MM.1S (cell line): ENCODE results near the gene CEP63.

Source experiments
- DNase-seq: peaks from one replicate; pipeline ENCODE4 v3.0.0-alpha.2; 2015
- H2AFZ ChIP-seq: fragments of 300-600 bp; sonication (generic); 2 replicates; pipeline ENCODE4 v1.6.0; 2016; ENCODE audit warnings: antibody characterized with exemption, low read length
- H3F3A ChIP-seq: fragments of 300-600 bp; sonication (generic); 2 replicates; pipeline ENCODE4 v1.6.1; 2016; ENCODE audit warnings: mild to moderate bottlenecking, antibody characterized with exemption, low read length, moderate library complexity, mixed read lengths; ENCODE audit not compliant: insufficient read depth
- H3K27ac ChIP-seq: fragments of 300-600 bp; sonication (generic); 2 replicates; pipeline ENCODE4 v1.5.1; 2016; ENCODE audit warnings: mild to moderate bottlenecking, low read length
- H3K27me3 ChIP-seq: fragments of 300-600 bp; sonication (generic); replicated peaks from 2 replicates; pipeline ENCODE4 v1.6.0; 2016; ENCODE audit warnings: low read length; ENCODE audit not compliant: insufficient read depth
- H3K36me3 ChIP-seq: fragments of 300-600 bp; sonication (generic); replicated peaks from 2 replicates; pipeline ENCODE4 v1.6.1; 2016; ENCODE audit warnings: mild to moderate bottlenecking, low read length, mixed read lengths; ENCODE audit not compliant: insufficient read depth
- H3K4me1 ChIP-seq: fragments of 300-600 bp; sonication (generic); 2 replicates; pipeline ENCODE4 v1.6.1; 2016; ENCODE audit warnings: low read length, mixed read lengths
- H3K4me2 ChIP-seq: fragments of 300-600 bp; sonication (generic); 2 replicates; pipeline ENCODE4 v1.6.0; 2016; ENCODE audit warnings: low read depth, low read length
- H3K4me3 ChIP-seq: fragments of 300-600 bp; sonication (generic); 2 replicates; pipeline ENCODE4 v1.5.1; 2016; ENCODE audit warnings: low read length, mixed read lengths
- H3K79me2 ChIP-seq: fragments of 300-600 bp; sonication (generic); 2 replicates; pipeline ENCODE4 v1.6.1; 2016; ENCODE audit warnings: mixed run types, low read length, mixed read lengths
- H3K9ac ChIP-seq: fragments of 300-600 bp; sonication (generic); 2 replicates; pipeline ENCODE4 v1.6.1; 2016; ENCODE audit warnings: low read length, mixed read lengths
- H3K9me2 ChIP-seq: fragments of 300-600 bp; sonication (generic); replicated peaks from 2 replicates; pipeline ENCODE4 v1.6.1; 2016; ENCODE audit warnings: mild to moderate bottlenecking, low read length, mixed read lengths; ENCODE audit not compliant: insufficient read depth
- H3K9me3 ChIP-seq: fragments of 300-600 bp; sonication (generic); replicated peaks from 2 replicates; pipeline ENCODE4 v1.6.1; 2016; ENCODE audit warnings: mild to moderate bottlenecking, low read length, mixed read lengths; ENCODE audit not compliant: insufficient read depth
- H4K20me1 ChIP-seq: fragments of 300-600 bp; sonication (generic); 2 replicates; pipeline ENCODE4 v1.6.1; 2016; ENCODE audit warnings: mild to moderate bottlenecking, low read length, moderate library complexity, mixed read lengths; ENCODE audit not compliant: insufficient read depth
- EZH2 ChIP-seq: fragments of 300-600 bp; sonication (generic); optimal IDR thresholded peaks from 2 replicates; pipeline ENCODE3; 2017; ENCODE audit warnings: low read depth, mild to moderate bottlenecking, antibody characterized with exemption, low read length, mixed read lengths
- EZH2phosphoT487 ChIP-seq: fragments of 300-600 bp; sonication (generic); IDR thresholded peaks from 2 replicates; pipeline ENCODE4 v1.6.1; 2018; ENCODE audit warnings: antibody characterized with exemption, low read length
- TF ChIP-seq, protein P1 (sequence below): fragments of 300-600 bp; sonication (generic); IDR thresholded peaks from 2 replicates; pipeline ENCODE4 v1.5.1; 2016; ENCODE audit warnings: antibody characterized with exemption, low read length, mixed read lengths

The CEP63 gene

DNA sequence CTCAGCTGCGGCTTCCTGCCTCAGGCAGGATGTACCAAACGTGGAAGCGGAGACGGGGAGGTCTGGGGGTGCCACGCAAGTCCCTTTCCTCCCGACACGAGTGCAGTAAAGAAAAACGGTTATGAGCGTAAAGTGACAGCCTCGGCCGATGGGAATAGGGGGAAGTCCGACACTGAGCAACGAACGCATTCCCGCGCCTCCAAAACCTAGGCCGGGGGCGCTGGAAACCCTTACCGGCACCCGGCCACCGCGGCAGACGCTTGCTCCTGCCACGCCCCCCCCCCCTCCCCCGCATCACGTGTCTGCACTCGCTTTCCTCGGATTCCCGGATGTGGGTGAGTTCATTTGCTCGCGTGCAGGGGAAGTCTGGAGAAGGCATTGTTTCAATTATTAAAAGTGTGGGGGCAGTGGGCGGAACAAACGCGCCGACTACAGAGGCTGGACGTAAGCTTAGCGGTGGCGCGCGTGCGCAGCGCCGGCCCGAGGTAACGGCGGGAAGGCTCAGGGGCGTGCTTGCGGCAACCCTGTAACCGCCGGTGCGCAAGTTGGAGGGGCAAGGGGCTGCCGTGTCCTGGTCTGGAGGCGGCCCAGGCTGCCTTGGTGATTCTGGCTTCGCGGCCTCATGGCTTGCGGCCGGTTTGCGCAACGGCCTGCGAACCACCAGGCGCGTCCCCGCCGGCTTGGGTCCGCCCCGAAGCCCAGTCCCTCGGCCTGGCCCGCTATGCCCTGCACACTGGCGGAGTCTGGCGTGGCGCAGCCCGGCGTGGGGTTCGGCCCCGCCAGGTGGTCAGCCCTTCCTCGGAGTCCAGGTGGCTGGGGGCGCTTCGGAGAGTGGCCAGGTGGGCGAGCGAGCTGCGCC, at the start of gene CEP63, which contains the start of gene ANAPC13:
Gene CEP63 (plus strand): TSS at position 340 of the 859 bp plus-strand sequence. CDS start 9,264 bp downstream, outside the sequence.
Gene ANAPC13 (minus strand): TSS at position 268 of the 859 bp plus-strand sequence. CDS start 3,081 bp downstream, outside the sequence.
- Histone ChIP-seq H3K4me2 (peak within 1 kb of the TSS; percentile 97), H3K36me3 (peaks cover under 1% of the 10 kb centered on the region; the same call in 1 of the 2 replicates), H3K9me2 (no peaks in the 10 kb centered on the region), H2AFZ (peak within 1 kb of the TSS; percentile 94), H4K20me1 (no peaks in the 10 kb centered on the region), H3K9ac (peak within 1 kb of the TSS; percentile 97), H3K4me1 (peaks cover 10% of the 10 kb centered on the region), H3K4me3 (peak within 1 kb of the TSS; percentile 95), H3K27me3 (no peaks in the 10 kb centered on the region), H3K9me3 (no peaks in the 10 kb centered on the region), H3K27ac (peak within 1 kb of the TSS; percentile 89), H3F3A (peaks cover 10% of the 10 kb centered on the region), H3K79me2 (peaks cover 72% of the 10 kb centered on the region)
- TF ChIP-seq EZH2: no peak
- TF ChIP-seq, protein P1, sequence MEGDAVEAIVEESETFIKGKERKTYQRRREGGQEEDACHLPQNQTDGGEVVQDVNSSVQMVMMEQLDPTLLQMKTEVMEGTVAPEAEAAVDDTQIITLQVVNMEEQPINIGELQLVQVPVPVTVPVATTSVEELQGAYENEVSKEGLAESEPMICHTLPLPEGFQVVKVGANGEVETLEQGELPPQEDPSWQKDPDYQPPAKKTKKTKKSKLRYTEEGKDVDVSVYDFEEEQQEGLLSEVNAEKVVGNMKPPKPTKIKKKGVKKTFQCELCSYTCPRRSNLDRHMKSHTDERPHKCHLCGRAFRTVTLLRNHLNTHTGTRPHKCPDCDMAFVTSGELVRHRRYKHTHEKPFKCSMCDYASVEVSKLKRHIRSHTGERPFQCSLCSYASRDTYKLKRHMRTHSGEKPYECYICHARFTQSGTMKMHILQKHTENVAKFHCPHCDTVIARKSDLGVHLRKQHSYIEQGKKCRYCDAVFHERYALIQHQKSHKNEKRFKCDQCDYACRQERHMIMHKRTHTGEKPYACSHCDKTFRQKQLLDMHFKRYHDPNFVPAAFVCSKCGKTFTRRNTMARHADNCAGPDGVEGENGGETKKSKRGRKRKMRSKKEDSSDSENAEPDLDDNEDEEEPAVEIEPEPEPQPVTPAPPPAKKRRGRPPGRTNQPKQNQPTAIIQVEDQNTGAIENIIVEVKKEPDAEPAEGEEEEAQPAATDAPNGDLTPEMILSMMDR: no peak
- TF ChIP-seq EZH2phosphoT487: no peak
- peak; percentile 99 for DNase-seq

DNA sequence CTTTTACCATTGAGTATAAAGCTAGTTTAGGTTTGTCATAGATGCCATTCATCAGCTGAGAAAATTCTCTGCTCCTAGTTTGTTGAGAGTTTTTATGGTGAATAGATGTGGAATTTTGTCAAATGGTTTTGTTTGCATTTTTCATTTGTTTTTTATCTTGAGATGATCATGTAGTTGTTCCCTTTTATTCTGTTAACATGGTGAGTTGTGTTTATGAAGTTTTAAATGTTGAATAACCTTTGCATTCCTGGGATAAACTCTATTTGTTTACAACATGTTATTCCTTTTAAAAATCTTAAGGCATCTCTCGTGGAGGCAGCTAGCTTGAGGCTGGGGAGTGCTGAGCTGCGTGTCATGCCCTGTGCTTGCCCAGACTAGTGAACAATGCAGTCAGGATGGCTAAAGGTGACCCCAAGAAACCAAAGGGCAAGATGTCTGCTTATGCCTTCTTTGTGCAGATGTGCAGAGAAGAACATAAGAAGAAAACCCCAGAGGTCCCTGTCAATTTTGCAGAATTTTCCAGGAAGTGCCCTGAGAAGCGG, 48.6 kb upstream of the CEP63 start:
- no peak for DNase-seq
- H3K27ac ChIP-seq: no peak overlapping the region
- H2AFZ ChIP-seq: no peak overlapping the region
- TF ChIP-seq EZH2phosphoT487 (no peak), EZH2 (no peak)
- TF ChIP-seq, protein P1: no peak
- no peaks in the 10 kb centered on the region for H3K36me3 ChIP-seq
- H4K20me1 ChIP-seq: no peaks in the 10 kb centered on the region
- no peaks in the 10 kb centered on the region for H3K9me3 ChIP-seq
- no peak overlapping the region for H3K4me2 ChIP-seq
- H3K9ac ChIP-seq: no peak overlapping the region
- H3K4me3 ChIP-seq: no peak overlapping the region
- H3K4me1 ChIP-seq: peaks cover 13% of the 10 kb centered on the region
- H3K79me2 ChIP-seq: no peaks in the 10 kb centered on the region
- H3K9me2 ChIP-seq: no peaks in the 10 kb centered on the region
- no peaks in the 10 kb centered on the region for H3K27me3 ChIP-seq
- H3F3A ChIP-seq: peaks cover 7% of the 10 kb centered on the region; the same call in 1 of the 2 replicates

DNA sequence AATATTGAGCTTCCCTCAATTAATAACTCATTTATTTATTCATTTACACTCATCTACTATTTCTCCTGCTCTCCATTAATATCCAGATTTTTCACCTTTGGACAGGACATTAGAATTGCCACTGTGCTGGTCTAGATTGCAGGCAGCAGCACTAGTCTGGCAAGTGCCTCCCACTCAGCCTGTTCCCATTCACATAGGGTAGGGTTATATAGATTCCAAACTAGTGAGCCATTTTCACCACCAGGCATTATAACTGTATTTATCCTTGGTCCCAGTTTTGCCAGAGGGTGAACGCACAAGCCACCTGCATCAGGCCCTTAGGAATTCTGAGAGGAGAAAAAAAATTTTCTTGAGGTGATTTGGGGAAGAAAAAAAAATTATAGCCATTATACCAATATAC, 44.5 kb upstream of the CEP63 start:
- Histone ChIP-seq H3K27ac (no peak overlapping the region), H4K20me1 (no peaks in the 10 kb centered on the region), H3K4me1 (no peaks in the 10 kb centered on the region), H3K9me2 (no peaks in the 10 kb centered on the region), H3K9me3 (no peaks in the 10 kb centered on the region), H3K4me2 (no peak overlapping the region), H3K79me2 (no peaks in the 10 kb centered on the region), H3F3A (no peaks in the 10 kb centered on the region), H3K36me3 (no peaks in the 10 kb centered on the region), H3K9ac (no peak overlapping the region), H3K4me3 (no peak overlapping the region), H3K27me3 (no peaks in the 10 kb centered on the region), H2AFZ (no peak overlapping the region)
- DNase-seq: no peak
- no peak for TF ChIP-seq EZH2phosphoT487
- TF ChIP-seq, protein P1: no peak
- TF ChIP-seq EZH2: no peak
